ENCODE results near the gene SCYGR2.
"Not testable (repeated sequence)": the region's sequence is repeated elsewhere in the genome, so short reads cannot be mapped to it uniquely, and the experiment has no call there.

Gene SCYGR2, protein sequence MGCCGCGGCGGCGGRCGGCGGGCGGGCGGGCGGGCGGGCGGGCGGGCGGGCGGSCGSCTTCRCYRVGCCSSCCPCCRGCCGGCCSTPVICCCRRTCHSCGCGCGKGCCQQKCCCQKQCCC

DNA sequence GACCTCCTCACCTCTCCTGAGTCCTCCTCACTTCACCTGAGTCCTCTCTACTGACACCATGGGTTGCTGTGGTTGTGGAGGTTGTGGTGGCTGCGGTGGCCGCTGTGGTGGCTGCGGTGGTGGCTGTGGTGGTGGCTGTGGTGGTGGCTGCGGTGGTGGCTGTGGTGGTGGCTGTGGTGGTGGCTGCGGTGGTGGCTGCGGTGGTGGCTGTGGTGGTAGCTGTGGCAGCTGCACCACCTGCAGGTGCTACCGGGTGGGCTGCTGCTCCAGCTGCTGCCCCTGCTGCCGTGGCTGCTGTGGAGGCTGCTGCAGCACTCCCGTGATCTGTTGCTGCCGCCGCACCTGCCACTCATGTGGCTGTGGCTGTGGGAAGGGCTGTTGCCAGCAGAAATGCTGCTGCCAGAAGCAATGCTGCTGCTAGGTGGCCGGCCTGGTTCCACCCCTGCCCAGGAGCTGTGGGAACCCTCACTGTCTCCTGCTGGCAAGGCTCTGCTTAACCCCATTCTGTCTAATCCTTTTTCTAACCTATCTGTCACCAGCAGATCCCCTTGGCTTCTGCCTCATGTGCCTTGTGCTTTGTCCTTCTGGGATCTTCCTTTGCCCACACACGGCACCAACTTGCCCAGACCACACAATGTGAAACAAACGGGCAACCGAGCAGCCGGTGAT, at the start of gene SCYGR2:
Gene SCYGR2, plus strand, starts transcription at position 59 of the 669 bp plus-strand sequence. Its CDS starts 0 bp downstream, at position 59.
- H3K4me3 ChIP-seq (ENCODE audit: low read depth, low read length); DNase-seq (ENCODE audit: low read depth): not testable (repeated sequence)

DNA sequence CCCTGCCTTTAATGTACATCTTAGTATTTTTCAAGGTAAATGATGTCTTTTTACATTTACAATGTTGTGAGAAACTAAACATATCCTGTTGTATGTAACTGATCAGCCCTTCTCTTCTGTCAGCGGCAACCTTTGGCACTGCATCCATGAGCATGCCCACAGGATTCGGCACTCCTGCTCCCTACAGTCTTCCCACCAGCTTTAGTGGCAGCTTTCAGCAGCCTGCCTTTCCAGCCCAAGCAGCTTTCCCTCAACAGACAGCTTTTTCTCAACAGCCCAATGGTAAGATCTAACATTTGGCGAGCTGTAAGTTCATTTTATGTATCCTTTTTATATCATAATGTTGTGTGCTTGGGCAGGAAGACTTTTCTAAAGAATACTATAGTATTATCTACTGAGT, 46.9 kb upstream of the SCYGR2 start:
- TF ChIP-seq, protein P1, sequence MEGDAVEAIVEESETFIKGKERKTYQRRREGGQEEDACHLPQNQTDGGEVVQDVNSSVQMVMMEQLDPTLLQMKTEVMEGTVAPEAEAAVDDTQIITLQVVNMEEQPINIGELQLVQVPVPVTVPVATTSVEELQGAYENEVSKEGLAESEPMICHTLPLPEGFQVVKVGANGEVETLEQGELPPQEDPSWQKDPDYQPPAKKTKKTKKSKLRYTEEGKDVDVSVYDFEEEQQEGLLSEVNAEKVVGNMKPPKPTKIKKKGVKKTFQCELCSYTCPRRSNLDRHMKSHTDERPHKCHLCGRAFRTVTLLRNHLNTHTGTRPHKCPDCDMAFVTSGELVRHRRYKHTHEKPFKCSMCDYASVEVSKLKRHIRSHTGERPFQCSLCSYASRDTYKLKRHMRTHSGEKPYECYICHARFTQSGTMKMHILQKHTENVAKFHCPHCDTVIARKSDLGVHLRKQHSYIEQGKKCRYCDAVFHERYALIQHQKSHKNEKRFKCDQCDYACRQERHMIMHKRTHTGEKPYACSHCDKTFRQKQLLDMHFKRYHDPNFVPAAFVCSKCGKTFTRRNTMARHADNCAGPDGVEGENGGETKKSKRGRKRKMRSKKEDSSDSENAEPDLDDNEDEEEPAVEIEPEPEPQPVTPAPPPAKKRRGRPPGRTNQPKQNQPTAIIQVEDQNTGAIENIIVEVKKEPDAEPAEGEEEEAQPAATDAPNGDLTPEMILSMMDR (IDR thresholded peaks at IDR 0.05; ENCODE audit: insufficient read depth, low read depth, low read length, missing control alignments), result no peak
- DNase-seq (ENCODE audit: low read depth), result no peak
- no peak overlapping the region for H3K4me3 ChIP-seq (ENCODE audit: low read depth, low read length)

DNA sequence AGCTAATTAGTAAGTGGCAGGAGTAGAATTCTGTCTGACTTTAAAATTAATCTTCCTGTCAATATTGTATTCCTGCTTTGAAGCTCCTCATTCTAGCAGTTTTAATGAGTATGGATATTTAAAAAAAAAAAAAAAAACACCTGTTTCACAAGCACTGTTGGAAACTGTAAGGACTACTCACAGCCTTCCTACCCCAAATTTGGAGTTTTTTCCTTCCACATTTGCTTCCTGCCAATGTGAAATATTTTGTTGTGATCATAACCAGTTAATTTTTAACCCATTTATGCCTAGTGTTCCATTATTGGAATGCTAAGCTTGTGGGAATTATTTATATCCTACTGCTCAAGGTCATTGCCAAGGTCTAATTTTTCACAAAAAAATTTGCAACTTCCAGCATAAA, 36.1 kb upstream of the SCYGR2 start:
- TF ChIP-seq, protein P1 (IDR thresholded peaks at IDR 0.05; ENCODE audit: insufficient read depth, low read depth, low read length, missing control alignments), result no peak
- no peak overlapping the region for H3K4me3 ChIP-seq (ENCODE audit: low read depth, low read length)
- no peak for DNase-seq (ENCODE audit: low read depth)

DNA sequence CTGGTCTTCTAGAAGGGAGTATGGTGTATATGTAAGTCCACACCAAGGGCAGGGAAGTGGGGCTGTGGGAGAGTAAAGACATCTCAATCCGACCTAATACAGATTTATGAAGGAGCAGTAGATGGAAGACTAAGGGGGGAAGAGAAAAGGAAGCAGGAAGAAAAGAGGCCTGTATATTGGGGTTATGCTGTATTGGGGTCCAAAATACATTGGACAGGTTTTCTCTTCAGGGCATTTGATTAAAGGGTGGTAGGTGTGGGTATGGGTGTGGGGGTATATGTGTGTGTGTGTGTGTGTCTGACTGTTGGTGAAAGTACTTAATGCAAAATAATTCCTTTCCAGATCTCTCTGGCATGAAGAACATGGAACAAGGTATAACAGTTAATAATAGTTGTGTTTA, 33.6 kb upstream of the SCYGR2 start:
- DNase-seq (ENCODE audit: low read depth), result no peak
- H3K4me3 ChIP-seq (ENCODE audit: low read depth, low read length), result no peak overlapping the region
- TF ChIP-seq, protein P1 (IDR thresholded peaks at IDR 0.05; ENCODE audit: insufficient read depth, low read depth, low read length, missing control alignments), result no peak

DNA sequence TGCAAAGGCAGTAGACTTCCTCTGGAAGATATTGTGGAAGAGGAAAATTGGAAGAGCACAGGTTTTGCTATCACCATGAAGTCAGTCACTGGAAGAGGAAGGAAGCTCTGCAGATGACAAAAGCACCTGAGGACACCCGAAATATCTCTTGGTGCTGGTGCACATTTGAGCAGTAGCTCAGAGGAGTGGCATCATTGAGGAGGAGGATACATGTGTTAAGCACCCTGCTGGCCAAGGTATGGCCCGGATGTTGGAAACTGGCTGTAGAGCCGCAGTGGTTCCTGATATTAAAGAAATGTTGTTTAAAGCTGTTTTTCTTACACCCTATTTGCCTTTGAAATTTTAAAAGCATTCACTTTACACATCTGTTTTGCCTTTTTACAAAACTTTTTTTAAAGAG, 32.7 kb upstream of the SCYGR2 start:
- DNase-seq (ENCODE audit: low read depth), result no peak
- TF ChIP-seq, protein P1 (IDR thresholded peaks at IDR 0.05; ENCODE audit: insufficient read depth, low read depth, low read length, missing control alignments), result no peak
- no peak overlapping the region for H3K4me3 ChIP-seq (ENCODE audit: low read depth, low read length)

DNA sequence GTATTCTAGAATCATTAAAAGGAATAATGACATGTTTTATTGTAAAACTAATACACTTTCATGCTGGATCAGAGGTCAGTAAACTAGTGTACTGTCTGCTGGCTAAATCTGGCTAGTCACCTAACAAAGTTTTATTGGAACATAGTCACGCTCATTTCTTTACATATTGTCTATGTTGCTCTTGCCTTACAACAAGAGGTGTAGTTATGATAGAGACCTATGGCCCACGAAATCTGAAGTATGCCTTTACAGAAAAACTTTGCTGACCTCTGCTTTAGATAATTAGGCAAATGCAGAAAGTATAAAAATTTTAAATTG, 29.9 kb upstream of the SCYGR2 start:
- H3K4me3 ChIP-seq (ENCODE audit: low read depth, low read length), result no peak overlapping the region
- DNase-seq (ENCODE audit: low read depth), result no peak
- TF ChIP-seq, protein P1 (IDR thresholded peaks at IDR 0.05; ENCODE audit: insufficient read depth, low read depth, low read length, missing control alignments), result no peak

DNA sequence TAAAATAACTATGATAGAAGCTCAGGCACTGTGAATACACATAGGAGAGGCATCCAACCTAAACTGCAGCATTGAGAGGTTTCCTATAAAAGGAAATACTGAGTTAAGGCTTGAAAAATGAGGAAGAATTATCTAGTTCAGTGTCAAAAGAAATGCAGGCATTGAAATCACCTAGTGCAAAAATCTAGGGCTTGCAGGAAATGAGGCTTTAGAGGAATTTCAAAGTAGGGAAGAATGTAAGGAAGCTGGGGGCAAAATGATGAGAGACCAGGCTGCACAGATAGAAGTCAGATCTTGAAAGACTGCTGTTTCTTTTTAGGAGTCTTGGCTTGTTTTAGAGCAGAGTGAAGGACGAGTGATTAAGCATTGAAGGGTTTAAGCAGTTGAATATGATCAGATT, 28.1 kb upstream of the SCYGR2 start:
- H3K4me3 ChIP-seq (ENCODE audit: low read depth, low read length), result no peak overlapping the region
- TF ChIP-seq, protein P1 (IDR thresholded peaks at IDR 0.05; ENCODE audit: insufficient read depth, low read depth, low read length, missing control alignments), result no peak
- no peak for DNase-seq (ENCODE audit: low read depth)

Data from GM12865 (cell line).